NCI-H526 treated with DMSO at 0.1 percent for 48 hours (cell line): ENCODE measurements around the gene PLD1.
A peak's percentile ranks its signal among the peaks of the same experiment; 100 is the strongest.

Experiments
- DNase-seq: peaks from one replicate; lab custom pipeline; 2025; lab: John Stamatoyannopoulos, UW

Gene PLD1

DNA sequence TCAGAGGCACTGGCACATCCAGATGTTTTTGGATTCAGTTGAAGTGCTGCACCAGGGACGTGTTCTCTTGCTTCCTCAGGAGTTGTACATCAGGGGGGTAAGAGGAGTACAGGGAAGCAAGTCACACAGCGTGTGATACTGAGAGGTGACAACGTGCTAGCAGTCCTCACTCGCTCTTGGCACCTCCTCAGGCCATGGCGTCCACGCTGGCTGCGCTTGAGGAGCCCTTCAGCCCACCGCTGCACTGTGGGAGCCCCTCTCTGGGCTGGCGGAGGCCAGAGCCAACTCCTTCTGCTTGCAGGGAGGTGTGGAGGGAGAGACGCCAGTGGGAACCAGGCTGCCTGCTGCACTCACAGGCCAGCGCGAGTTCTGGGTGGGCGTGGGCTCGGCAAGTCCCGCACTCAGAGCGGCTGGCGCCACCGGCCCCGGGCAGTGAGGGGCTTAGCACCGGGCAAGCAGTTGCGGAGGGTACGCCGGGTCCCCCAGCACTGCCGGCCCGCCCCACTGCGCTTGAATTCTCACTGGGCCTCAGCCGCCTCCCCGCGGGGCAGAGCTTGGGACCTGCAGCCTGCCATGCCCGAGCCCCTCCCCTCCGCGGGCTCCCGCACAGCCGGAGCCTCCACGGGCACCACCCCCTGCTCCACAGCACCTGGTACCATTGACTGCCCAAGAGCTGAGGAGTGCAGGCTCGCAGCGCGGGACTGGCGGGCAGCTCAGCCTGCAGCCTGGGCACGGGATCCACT is 64.5 kb downstream of the PLD1 start:
- DNase-seq = no peak

DNA sequence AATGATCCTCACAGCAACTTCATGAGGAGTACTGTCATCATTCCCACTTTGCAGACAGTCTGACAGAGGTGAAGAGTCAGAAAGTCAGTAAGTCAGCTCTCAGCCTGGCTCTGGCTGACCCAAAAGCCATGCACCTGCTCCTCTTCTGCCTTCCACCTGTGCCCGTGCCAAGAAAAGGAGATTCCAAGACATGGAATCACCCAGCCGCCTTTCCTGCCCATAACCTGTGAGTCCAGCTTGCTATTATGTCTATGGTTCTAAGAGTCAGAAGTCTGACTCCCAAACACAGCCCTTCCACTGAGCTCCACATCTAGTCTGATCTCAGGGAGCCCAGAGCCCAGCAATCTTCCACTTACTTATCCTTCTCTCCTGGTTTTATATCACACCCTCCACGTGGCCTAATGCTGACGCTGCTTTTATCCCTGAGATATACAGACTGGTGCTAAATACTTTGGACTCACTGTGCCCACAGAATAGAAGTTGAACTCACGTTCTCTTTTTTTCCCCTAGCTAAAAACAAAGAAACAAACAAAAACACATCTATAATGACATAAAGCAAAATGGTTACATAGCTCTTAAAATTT is 66.0 kb downstream of the PLD1 start:
- no peak for DNase-seq

DNA sequence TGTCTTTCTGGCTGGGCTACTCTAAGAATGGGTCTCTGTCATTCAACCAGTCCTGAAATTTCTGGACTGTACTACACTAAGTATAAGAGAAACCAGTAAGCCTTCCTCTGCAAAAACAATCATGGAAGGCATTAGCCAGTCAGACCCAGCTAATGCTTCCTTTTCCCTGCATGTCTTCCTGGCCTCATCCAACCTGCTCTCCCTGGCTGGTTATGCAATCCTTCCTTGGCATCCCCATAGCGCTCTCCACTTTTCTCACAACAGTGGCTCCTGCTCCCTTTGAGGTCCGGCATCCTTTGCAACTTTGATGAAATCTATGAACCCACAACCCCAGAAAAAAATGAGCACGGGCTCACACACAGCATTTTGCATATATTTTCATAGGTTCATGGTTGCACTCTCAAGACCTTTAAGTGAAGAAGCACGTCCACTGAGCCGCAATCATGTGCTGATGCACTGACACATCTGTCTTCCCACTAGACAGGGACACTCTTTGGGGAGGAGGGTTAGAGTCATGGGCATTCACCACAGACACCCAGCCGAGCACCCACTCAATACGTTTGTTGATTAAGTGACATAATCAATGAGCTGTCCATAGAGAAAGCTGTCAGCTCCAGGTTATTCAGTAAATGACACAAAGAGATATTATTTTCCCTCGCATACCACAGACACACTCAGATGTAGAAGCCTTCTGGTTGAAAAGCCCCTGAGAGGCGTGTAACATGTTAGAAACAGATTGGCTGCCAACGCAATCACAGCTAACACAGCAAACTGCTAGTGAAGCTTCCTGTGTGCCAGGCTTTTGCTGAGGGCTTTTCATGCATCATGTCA is 66.7 kb downstream of the PLD1 start:
- DNase-seq = peak; percentile 28

DNA sequence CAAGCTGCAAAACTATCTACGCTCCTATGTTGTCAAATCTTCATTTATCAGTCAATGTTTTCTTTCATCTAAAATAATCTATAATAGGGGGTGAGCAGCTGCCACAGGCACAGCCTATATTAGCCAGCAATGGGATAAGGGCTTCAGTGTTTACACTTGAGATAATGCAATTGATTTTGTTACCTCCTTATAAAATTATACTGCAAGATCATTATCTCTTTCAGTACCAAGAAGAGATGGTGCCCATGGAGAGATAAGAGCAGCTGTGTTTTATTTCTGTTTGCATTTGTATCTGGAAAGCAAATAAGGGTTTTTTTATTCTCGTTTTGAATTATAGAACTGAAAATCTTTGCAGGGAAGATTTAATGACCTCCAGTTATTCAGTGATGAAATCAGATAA is 68.9 kb downstream of the PLD1 start:
- peak; percentile 81 for DNase-seq

DNA sequence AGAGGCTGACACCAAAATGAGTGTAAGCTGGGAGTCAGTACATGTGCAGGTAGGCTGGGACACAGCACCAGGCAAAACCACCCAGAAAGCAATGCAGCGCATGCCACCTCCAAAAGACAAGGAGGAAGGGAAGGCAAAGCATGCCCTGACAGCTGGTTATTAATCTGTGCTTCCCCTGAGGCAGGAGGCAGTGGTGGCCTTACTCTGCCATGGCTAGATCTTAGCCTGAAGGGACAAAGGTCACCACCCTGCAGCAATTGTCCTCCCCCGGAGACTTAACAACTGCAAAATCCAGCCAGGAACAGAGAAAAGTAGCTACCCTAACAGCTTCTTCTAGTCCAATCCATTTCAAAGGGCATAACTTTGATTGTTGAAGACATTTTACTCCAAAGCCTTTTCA is 73.7 kb downstream of the PLD1 start:
- DNase-seq = no peak

DNA sequence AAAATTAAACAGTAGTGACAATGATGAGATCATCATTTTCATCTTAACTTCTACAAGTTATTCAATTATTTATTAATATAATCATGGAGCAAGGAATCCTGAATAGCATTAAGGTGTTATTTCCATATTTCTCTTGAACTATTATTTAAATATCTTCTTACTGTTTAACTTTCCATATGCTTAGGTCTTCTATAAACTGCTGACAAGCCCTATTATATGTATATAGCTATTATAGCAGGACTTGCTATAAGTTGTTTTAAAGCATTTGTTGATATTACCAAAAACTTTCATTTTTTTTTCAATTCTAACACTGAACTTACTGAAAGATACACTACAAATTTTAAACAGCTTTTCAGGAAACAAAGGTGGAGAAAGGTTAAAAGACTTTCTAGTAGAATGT is 76.7 kb downstream of the PLD1 start:
- no peak for DNase-seq

DNA sequence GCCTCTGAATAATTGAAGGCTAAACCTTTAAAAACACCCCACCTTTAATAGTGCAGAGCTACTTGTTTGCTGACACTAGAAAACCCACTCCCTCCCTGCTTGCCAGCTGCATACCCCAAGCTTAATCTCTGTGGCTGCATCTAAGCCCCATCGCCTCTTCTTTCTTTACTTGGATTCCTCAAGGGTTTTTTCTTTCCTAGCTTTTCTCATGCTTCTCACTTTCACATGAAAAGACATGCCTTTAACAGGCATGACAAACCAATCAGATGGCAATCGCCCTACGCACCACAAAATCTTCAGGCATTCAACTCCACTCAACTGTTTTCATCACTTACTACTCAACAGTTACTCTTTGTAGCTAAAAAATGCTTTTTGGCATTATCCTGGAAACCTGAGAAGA is 77.5 kb downstream of the PLD1 start:
- no peak for DNase-seq

DNA sequence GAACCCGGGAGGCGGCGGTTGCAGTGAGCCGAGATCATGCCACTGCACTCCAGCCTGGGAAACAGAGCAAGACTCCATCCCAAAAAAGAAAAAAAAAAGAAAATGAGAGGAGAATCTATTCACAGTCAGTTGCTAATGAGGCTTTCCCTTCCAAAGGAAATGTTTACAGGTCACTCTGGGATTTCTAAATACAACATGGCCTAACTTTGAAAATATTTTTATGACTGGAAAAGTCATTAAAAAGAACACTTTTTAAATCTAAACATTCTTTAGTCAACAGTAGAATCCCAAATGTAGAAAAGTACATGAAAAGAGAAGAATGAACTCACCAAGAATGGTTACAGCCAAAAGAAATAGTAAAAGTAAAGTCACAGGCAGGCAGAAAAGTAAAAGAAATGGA is 78.6 kb downstream of the PLD1 start:
- DNase-seq = no peak

DNA sequence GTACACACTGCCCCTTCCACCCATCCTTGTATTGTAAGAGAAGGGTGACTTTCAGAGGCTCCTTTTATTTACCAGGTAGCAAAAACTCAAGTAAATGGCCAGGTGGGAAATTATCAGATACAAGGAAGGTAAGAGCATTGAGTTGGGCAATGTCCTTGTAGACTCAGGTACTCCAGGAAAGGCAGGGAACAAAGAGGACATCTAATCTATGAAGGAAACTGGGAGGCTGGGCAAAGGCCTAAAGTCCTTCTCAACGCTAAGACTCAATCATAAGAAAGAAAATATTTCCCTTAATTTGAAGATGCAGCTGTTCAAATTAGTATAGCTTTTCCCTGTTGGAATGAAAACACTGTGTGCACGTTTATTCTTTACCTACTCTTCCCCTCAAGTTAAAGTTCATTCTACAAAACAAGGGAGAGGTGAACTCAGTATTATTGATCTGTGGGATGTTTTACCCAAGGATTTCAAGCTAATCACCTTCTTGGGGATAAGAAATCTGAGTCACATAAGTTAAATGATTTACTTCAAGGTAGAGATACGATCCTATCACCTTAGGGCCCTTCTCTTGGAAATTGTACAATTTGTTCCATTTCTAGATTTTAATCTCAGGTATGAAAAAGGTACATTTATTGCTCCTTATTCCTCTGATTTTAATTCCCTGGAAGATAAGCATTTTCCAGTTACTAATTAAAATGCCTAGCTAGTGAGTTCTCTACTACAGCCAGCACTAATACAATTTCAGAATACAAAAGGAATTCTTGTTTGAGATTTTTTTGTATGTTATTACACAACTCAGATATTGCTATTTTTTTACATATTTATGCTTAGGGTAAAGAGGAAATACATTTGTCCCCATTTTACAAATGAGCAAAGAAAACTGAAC is 80.6 kb downstream of the PLD1 start:
- no peak for DNase-seq

DNA sequence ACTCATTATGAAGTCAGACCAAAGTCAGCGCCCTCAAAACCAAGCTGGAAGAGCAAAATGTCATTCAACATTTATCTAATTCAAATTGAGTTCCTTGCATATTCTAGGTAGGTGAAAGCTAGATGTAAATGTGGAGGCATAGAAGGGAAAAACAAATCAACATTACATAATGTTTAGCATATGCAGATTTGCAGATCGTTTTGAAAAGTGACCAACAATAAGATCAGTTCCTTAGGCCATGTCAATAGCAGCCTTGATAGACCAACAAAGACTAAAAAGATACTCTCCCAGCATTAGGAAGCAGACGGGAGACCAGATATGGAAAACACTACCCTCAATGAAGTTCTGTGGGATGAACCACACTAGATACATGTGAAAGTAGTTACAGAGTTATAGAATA is 83.0 kb downstream of the PLD1 start:
- no peak for DNase-seq

DNA sequence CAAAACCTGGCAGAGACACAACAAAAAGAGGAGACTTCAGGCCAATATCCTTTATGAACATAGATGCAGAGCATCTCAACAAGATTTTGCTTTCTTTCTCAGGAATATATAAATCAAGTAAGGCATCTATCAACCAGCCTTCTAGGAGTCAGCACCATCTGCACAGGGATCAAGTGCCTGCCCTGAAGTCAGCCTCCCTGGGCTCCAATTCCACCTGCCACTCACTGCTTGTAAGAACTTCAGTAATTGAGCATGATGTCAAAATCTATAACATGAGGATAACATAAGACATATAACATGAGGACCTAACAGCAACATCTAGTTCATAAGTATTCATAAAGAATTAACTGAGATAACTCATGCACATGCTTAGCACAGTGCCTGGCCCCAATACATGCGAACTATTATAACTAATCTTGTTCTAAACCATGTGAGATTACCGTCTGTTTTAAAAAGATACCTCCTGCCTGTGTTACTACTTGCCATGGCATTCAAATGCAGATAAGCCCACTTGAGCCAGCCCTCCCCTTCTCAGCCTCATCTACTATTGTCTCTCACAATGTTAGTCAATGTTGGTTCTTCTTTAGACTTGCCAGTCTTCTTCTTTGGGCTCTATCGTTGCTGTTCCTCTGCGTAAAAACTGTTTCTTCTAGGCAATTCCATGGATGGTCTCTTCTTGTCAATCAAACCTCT is 91.6 kb downstream of the PLD1 start:
- DNase-seq = no peak

DNA sequence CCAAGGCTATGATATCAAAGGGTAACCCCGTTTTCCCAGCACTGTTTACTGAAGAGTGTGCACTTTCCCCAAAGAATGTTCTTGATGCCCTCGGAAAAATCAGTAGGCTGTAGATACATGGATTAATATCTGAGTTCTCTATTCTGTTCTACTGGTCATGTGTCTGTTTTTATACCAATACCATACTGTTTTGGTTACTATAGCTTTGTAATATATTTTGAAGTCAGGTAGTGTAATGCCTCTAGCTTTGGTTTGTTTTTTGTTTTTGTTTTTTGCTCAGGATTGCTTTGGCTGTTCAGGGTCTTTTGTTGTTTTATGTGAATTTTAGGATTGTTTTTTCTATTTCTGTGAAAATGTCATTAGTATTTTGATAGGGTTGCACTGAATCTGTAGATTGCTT is 95.1 kb downstream of the PLD1 start:
- DNase-seq = no peak

DNA sequence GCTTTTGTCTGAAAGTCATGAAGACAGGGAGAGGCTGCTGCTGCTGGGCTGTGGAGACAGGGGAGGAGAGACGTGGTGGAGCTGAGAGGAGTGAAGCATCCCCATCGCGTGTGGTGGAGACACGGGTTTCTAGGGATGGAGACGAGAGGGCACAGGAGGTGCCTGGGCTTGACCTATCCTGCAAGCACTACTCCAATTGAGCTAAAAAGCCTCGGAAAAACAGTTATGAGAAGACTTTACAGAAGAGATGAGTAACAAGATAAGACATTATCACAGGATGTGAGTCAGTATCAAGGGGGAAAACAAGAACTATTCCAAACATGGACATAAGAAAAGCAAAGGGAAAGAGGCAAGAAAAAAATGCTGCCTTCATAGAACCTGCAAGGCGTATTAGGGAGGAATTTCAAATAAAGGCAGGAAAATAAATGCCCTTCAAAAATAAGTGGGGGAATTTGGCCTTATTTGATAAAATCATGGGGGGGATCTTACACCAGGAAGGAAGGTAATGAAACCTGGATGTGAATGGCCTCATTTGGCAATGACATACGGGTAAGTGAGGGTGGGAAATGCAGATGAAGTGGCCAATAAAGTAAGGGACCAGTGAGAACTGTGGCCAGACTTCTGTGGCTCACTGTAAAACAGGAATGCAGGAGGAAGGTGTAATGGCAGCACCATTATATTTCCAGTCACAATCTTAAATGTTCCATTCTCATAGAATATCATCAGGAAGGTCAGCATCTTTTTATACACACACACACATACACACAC is 97.9 kb downstream of the PLD1 start:
- no peak for DNase-seq

DNA sequence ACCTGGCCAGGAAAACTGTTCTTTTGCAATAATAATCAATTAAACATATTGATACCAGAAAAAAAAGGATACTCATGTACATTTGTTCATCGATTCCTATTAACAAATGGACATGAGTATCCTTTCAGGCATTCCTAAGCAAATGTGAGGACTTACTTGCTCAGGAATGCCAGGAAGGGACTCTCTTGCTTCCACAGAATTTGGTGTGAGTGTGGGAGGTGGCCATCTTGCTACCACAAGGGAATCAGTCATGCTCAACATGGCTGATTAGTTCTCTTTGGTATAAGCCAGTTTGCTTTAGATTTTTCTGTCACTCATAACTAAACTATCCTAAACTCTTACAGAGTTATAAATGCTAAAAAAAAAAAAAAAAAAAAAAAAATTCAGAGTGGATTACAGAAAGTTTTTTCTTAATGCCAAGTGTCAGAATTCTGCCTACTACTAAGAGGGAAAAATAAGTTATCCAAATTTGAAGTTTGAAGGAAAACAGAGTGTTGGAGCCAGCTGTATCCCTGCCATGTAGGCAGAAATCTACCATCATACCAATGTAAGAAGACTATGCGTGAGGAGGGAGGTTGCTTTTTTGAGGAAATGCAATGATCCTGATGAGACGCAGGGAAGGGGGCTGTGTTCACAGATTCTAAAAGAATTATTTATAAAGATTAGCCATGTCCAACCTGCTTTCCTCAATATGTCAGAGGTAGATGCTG is 98.7 kb downstream of the PLD1 start:
- no peak for DNase-seq

DNA sequence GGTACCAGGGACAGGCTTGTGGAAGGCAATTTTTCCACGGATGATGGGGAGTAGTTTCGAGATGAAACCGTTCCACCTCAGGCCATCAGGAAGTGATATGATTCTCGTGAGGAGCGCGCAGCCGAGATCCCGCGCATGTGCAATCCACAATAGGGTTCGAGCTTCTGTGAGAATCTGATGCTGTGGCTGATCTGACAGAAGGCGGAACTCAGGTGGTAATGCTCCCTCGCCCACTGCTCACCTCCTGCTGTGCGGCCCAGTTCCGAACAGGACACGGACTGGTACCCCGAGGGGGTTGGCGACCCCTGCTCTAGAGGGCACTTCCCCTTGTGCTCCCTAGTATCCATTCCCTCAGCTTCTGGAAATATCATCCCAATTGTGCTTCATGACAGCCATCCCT is 99.9 kb downstream of the PLD1 start:
- no peak for DNase-seq

DNA sequence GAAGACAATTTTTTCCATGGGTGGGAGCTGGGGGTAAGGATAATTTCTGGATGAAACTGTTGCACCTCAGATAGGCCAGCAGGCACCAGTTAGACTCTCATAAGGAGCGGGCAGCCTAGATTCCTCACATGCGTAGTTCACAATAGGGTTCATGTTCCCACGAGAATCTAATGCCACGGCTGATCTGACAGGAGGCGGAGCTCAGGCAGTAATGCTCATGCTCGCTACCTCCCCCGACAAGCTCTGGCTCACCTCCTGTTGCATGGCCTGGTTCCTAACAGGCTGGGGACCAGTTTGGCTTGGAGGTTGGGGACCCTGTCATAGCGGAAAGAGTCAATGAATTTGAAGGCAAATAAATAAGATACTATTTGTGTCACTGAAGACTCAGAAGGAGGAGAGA is 105.5 kb downstream of the PLD1 start:
- DNase-seq = no peak

DNA sequence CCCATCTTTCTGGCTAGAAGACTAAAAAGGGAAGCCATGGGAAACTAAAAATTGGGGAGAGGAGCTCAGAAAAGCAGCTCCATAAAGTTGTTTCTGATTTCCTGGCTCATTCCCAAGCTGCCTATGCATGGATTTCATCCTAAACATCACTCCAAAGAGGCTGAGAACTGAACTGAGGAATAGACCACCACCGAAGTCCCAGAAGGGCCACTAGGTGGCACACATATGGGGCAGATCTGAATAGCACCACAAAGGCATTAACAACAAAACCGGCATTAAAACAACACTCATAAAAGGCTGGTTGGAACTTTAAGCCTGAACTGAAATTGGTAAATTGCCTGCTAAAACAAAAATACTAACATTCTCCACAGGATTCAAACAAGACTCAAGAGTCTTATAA is 106.3 kb downstream of the PLD1 start:
- DNase-seq = peak; percentile 30

DNA sequence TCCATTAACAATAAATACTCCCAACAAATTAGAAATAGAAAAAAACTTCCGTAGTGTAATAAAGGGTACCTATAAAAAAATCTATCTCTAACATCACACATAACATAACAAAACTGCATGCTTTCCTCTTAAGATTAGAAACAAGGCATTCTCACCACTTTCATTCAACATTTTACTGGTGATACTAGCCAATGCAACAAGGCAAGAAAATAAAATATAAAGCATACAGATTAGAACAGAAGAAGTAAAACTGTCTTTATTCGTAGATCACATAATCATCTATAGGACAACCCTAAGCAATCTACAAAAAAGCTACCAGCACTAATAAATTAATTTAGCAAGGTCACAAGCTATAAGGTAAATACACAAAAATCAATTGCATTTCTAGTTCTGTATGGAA is 107.1 kb downstream of the PLD1 start:
- no peak for DNase-seq

DNA sequence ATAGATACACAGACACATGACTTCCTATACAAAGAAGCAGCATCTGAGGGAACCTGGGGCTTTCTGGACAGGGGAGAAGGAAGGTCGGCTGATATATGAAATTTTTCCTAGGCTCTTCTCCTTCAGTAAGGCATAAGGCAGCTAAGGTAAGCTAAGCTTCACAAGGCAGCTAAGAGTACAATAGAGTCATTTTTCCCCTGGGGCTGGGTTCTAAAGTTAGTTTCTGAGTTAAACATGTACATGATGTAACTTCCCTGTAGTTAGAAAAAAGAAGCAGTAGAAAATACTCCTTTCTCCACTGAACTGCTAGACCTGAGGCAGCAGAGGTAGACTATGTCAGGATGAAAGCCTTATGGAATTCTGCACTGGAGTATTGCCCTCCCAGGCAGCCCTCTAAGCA is 109.6 kb downstream of the PLD1 start:
- no peak for DNase-seq

DNA sequence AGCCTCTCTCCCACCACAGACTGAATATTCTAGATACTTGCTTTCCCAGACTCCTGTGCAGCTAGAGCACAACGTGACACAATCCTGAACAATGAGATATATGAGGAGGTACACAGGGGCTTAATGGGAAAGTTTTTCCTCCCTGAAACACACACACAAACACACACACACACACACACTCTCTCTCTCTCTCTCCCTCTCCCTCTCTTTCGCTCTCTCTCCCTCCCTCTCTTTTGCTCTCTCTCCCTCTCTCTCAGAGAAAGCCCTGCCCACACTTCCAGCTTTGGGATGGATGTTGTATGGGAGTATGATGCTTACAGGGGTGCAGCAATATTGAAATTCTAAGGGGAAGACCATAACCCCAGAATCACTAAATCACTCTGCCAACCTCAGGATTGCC is 110.1 kb downstream of the PLD1 start:
- DNase-seq = no peak
